Adrenal gland (tissue), 12 donors: Measurements from ENCODE around the gene ELOVL2. TPM values are rescaled to one million over a fixed set of nuclear protein-coding genes. Genes with fewer than 3 reads are reported as not detected.

ENCODE experiments used
- DNase-seq, 7 donors: peaks; one replicate each; pipeline ENCODE4 v3.0.0-alpha.2; 2019 to 2020
- H3K27ac ChIP-seq, 5 donors: fragments of 200-600 bp; sonication (generic) in 4 of 5; 1 replicate in 3 of 5; 2 replicates in 2 of 5; pipeline versions ENCODE4 v1.5.1 to v1.8.0; 2016 to 2020; ENCODE audit warnings: mild to moderate bottlenecking in 1 of 5
- H3K27me3 ChIP-seq: fragments of 200-600 bp; 2 replicates; pipeline ENCODE4 v1.8.0; 2021
- H3K36me3 ChIP-seq, 2 donors: fragments of 200-600 bp; replicated peaks in 1 of 2; 1 replicate in 1 of 2; 2 replicates in 1 of 2; pipeline versions ENCODE4 v1.5.1 to v1.8.0; 2018 to 2022
- H3K4me1 ChIP-seq, 2 donors: fragments of 200-600 bp; replicated peaks in 1 of 2; 1 replicate in 1 of 2; 2 replicates in 1 of 2; pipeline versions ENCODE4 v1.5.1 to v1.8.0; 2018 to 2021
- H3K4me3 ChIP-seq, 4 donors: fragments of 200-600 bp; sonication (generic) in 3 of 4; one replicate each; pipeline ENCODE4 v1.5.1; 2016 to 2018
- H3K9me3 ChIP-seq, 3 donors: fragments of 200-600 bp; sonication (generic) in 1 of 3; replicated peaks in 1 of 3; 1 replicate in 2 of 3; 2 replicates in 1 of 3; pipeline versions ENCODE4 v1.5.1 to v1.8.0; 2016 to 2021
- POLR2A ChIP-seq, 2 donors: fragments of 450-650 bp; IDR thresholded peaks; one replicate each; pipeline ENCODE4 v1.6.1; 2017; ENCODE audit warnings: antibody characterized with exemption in 2 of 2, mild to moderate bottlenecking in 2 of 2, moderate library complexity in 1 of 2
- WGBS, 4 donors: extraction: QIAGEN DNeasy Blood & Tissue Kit in 2 of 4; methylation state at CpG; one replicate each; pipeline versions ENCODE4 v1.1.5 to v1.1.7; 2013 to 2017; 5-methylcytosine and 5-hydroxymethylcytosine counted together
- intact Hi-C, 2 donors: fragments of 100-400 bp; cut with DNase I; formaldehyde crosslinking; loops; one replicate each; pipeline versions ENCODE4 v1.14.1 to v1.15.0; 2022 to 2023
- polyA plus RNA-seq, 3 donors: library from polyadenylated mRNA; stranded (reverse); fragments of 200-250 nt in 2 of 3; fragments of 350-450 nt in 1 of 3; fragmentation: Illumina TruSeq in 1 of 3; extraction: RNeasy Lipid Tissue Mini Kit (QIAGEN cat#74804) in 1 of 3; gene quantifications; one replicate each; pipeline ENCODE4 v1.2.3, GENCODE V29; 2013 to 2014
- total RNA-seq, 9 donors: library from RNA; depleted of rRNA in 4 of 9; stranded (reverse); fragments of >200 nt in 4 of 9; fragments of 120-200 nt in 1 of 9; fragmentation: NEBNext Ultra II Directional in 1 of 9; extraction: Animal tissue kit (Norgen Biotek cat#: 25700) in 1 of 9; gene quantifications; one replicate each; pipeline versions ENCODE4 v1.1.0 to v1.2.4, GENCODE V29; 2013 to 2023
- TF ChIP-seq, protein P1 (sequence below), 6 experiments: fragments of 450-650 bp in 4 of 6; fragments of 200-600 bp in 2 of 6; sonication (generic) in 1 of 6; IDR thresholded peaks; 1 replicate in 5 of 6; 2 replicates in 1 of 6; pipeline versions ENCODE4 v1.5.1 to v1.8.0; 2016 to 2021; ENCODE audit warnings: antibody characterized with exemption in 6 of 6, mild to moderate bottlenecking in 2 of 6, moderate library complexity in 1 of 6
- donor health status: healthy with polysubstance abuse.
- donor health status: Bipolar disorder and iron deficiency.
- donor health status: DM: yes; HTN: yes; CAD: no.
- donor health status: DM: no; HTN: no; CAD: no.
- donor health status: DM: no; HTN: no; CAD: no.
- donor health status: DM: yes; HTN: yes; CAD: no.

ELOVL2 gene
- total and polyA plus RNA-seq, 12 donors = 0.34 to 1.8 (median 0.92) TPM

DNA sequence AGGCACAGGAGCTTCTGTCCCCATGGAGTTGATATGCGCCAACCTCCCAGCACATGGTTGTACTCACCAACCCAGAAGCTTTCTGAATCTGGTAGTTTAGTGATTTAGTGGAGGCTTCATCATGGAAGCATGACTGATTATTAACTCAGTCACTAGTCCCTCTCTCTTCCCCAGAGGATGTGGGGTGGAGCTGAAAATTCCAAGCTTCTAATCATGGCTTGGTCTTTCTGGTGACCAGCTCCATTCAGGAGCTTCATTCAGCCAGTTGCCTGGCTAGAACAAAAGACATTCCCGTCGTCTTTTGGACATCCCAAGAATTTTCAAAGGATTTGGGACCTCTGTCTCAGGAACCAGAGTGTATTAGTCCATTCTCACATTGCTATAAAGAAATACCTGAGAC, 36.2 kb upstream of the ELOVL2 start:
- TF ChIP-seq POLR2A (IDR thresholded peaks at IDR 0.05) = no peak
- TF ChIP-seq, protein P1, sequence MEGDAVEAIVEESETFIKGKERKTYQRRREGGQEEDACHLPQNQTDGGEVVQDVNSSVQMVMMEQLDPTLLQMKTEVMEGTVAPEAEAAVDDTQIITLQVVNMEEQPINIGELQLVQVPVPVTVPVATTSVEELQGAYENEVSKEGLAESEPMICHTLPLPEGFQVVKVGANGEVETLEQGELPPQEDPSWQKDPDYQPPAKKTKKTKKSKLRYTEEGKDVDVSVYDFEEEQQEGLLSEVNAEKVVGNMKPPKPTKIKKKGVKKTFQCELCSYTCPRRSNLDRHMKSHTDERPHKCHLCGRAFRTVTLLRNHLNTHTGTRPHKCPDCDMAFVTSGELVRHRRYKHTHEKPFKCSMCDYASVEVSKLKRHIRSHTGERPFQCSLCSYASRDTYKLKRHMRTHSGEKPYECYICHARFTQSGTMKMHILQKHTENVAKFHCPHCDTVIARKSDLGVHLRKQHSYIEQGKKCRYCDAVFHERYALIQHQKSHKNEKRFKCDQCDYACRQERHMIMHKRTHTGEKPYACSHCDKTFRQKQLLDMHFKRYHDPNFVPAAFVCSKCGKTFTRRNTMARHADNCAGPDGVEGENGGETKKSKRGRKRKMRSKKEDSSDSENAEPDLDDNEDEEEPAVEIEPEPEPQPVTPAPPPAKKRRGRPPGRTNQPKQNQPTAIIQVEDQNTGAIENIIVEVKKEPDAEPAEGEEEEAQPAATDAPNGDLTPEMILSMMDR (IDR thresholded peaks at IDR 0.05) = no peak
- 59 to 71% (median 60%) methylated on average over 3 of the region's 3 CpGs for WGBS, 4 donors

GRCh38 chr6:11078266-11078665, 34.2 kb upstream of the ELOVL2 start:
- DNase-seq = no peak
- no peak overlapping the region for H3K4me3 ChIP-seq
- no peaks in the 10 kb centered on the region for H3K36me3 ChIP-seq
- no peaks in the 10 kb centered on the region for H3K9me3 ChIP-seq
- no peaks in the 10 kb centered on the region for H3K4me1 ChIP-seq
- no peak overlapping the region for H3K27ac ChIP-seq
- 89 to 92% (median 91%) methylated on average over 4 of the region's 4 CpGs for WGBS, 4 donors
- TF ChIP-seq, protein P1 (IDR thresholded peaks at IDR 0.05) = no peak
- no peak for TF ChIP-seq POLR2A (IDR thresholded peaks at IDR 0.05)
- intact Hi-C loops = no loop called here
- H3K27me3 ChIP-seq = no peaks in the 10 kb centered on the region

More for the DNA sequence above, 36.2 kb upstream of the ELOVL2 start:
- Histone ChIP-seq H3K27me3 (no peaks in the 10 kb centered on the region), H3K36me3 (no peaks in the 10 kb centered on the region), H3K9me3 (no peaks in the 10 kb centered on the region), H3K4me3 (no peak overlapping the region), H3K27ac (no peak overlapping the region), H3K4me1 (no peaks in the 10 kb centered on the region)
- intact Hi-C loops = no loop called here
- no peak for DNase-seq

- TF ChIP-seq, protein P1 (IDR thresholded peaks at IDR 0.05) = no peak
- no peak for TF ChIP-seq POLR2A (IDR thresholded peaks at IDR 0.05)
- Histone ChIP-seq H3K4me1 (no peaks in the 10 kb centered on the region), H3K9me3 (no peaks in the 10 kb centered on the region), H3K27me3 (no peaks in the 10 kb centered on the region), H3K27ac (no peak overlapping the region), H3K36me3 (no peaks in the 10 kb centered on the region), H3K4me3 (no peak overlapping the region)
- DNase-seq = no peak
- WGBS, 4 donors = 77 to 84% (median 79%) methylated on average over 2 of the region's 2 CpGs
- intact Hi-C loops = no loop called here
These were observed 32.4 kb upstream of the ELOVL2 start for GRCh38 chr6:11076540-11076939.

DNA sequence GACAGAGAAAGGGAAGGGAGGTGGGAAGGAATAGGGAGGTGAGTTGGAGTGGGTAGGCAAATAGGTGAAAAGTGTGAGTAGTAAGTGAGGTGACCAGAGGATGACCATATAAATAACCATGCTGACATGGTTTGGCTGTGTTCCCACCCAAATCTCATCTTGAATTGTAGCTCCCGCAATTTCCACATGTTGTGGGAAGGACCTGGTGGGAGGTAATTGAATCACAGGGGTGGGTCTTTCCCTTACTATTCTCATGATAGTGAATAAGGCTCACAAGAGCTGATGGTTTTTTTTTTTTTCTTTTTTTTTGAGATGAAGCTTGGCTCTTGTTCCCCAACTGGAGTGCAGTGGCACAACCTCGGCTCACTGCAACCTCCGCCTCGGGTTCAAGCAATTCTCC, 28.0 kb upstream of the ELOVL2 start:
- intact Hi-C loops = no loop called here
- Histone ChIP-seq H3K4me3 (no peak overlapping the region), H3K4me1 (no peaks in the 10 kb centered on the region), H3K27me3 (no peaks in the 10 kb centered on the region), H3K9me3 (no peaks in the 10 kb centered on the region), H3K36me3 (no peaks in the 10 kb centered on the region), H3K27ac (no peak overlapping the region)
- 91 to 94% (median 92%) methylated on average over 4 of the region's 4 CpGs for WGBS, 4 donors
- no peak for DNase-seq
- TF ChIP-seq, protein P1 (IDR thresholded peaks at IDR 0.05) = no peak
- TF ChIP-seq POLR2A (IDR thresholded peaks at IDR 0.05) = no peak
